ENCODE data around the gene RCAN3.

RCAN3 gene

GRCh38 chr1:24589200-24589599 is 86.6 kb downstream of the RCAN3 start (continued):
- TF ChIP-seq BCL11B (tag by site-specific recombination; IDR thresholded peaks at IDR 0.05; ENCODE audit: low read depth) (no peak), ZNF571 (tag by site-specific recombination; IDR thresholded peaks at IDR 0.05) (no peak), SCRT2 (tag by site-specific recombination; IDR thresholded peaks at IDR 0.05) (no peak), ZNF549 (tag by site-specific recombination; IDR thresholded peaks at IDR 0.05) (no peak), REST (tag by site-specific recombination; IDR thresholded peaks at IDR 0.05) (no peak)

All from HEK293 (cell line).